GM18526 (cell line): ENCODE data around the gene PAX7.

Experiments
- POLR2A ChIP-seq: IDR thresholded peaks from 3 replicates; pipeline ENCODE4 v1.6.1; 2011; ENCODE audit not compliant: insufficient read length; ENCODE audit errors: extremely low read depth

PAX7 gene

DNA sequence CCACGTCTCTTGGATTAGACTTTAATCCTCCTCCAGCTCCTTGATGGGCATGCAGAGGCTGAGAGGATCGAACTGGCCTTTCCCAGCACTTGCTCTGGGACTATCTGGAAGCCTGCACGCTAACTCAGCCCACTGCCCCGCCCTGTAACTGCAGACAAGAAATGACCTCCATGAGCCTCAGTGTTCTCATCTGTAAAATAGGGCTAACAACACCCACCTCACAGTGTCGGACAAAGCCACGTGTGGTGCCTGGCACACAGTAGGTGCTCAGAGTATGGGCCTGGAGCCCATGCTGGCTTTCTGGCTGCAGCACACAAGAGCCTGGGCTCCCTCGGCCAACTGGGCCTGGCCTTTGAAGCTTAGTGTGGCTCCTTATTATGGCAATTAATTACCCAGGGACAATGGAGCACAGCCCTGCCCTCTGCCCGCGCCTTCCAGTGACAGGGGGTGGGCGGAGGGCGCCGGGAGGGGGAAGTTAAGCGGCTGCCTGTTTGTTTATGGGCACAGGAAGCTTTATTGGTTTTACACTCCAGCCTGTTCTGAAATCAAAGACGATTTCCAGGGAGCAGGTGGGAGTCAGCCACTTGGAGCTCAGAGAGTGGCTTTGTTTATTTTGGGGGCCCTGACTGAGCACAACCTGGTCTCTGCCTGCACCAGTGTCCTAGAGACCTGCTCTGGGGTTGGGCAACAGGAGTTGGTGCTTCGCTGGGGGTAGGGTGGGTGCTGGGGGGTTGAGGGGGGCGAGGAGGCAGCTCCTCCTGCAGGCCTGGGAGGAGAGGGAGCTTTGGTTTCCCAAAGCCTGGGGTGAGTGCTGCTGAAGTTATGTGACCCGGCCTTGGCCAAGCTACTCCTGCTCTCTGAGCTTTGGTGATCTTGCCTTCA lies 31.0 kb downstream of the PAX7 start:
- no peak for TF ChIP-seq POLR2A

DNA sequence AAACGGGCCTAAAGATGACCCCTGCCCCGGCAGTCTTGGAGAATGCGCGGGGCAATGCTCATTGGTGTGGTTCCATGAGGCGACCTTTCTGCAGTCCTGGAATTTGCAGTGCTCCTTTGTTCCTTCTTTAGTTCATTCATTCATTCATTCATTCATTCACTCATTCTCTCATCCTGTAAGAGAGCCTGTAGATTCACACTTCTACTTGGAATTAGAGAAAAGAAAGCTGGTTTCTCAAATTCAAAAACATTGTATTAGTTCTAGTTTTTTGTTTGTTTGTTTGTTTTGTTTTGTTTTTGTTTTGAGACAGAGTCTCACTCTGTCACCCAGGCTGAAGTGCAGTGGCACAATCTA lies 31.6 kb downstream of the PAX7 start:
- no peak for TF ChIP-seq POLR2A

DNA sequence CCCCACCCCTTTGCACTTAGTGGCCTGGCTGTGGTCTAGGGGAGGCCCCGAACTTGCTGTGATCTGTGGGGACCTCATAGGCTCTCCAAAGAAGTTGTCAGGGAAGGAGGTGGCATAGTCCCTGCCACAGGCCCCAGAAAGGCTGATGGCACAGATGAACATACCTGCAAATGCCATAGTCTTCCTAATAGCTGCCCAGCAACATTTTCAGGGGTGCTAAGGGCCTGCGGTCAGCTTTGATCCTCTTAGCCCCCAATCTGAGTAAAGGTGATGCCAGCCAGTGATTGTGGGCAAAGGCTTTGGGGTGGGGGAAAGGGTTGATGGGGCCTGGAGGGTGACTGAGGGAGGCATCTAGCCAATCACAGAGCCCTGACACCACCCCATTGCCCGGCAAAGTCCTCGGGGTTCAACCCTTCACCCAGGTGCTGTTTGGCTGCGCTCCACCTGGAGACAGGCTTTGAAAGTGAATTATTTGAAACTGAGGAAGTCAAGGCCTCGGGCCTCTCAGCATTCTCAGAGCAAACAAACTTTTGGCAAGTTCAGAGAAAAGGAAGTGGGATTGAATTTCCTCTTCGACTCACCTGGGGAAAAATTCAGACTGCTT lies 35.8 kb downstream of the PAX7 start:
- TF ChIP-seq POLR2A: no peak

DNA sequence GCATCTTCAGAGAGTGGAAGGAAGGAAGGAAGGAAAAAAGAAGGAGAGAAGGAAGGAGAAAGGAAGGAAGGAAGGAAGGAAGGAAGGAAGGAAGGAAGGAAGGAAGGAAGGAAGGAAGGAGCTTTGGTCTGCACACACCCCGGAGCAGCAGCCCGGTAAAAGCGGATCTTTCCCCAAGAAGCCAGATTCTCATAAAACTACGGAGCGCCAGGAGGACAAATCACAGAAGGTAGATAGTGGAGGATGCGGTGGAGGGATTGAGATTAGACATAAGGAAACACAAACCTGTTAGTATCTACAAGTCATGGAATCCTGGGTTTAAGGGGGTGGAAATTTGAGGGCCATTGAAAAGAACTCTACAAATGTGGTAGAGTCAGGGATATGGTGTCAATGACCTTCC lies 36.7 kb downstream of the PAX7 start:
- no peak for TF ChIP-seq POLR2A

GRCh38 chr1:18668046-18668445 lies 37.4 kb downstream of the PAX7 start:
- TF ChIP-seq POLR2A: no peak

DNA sequence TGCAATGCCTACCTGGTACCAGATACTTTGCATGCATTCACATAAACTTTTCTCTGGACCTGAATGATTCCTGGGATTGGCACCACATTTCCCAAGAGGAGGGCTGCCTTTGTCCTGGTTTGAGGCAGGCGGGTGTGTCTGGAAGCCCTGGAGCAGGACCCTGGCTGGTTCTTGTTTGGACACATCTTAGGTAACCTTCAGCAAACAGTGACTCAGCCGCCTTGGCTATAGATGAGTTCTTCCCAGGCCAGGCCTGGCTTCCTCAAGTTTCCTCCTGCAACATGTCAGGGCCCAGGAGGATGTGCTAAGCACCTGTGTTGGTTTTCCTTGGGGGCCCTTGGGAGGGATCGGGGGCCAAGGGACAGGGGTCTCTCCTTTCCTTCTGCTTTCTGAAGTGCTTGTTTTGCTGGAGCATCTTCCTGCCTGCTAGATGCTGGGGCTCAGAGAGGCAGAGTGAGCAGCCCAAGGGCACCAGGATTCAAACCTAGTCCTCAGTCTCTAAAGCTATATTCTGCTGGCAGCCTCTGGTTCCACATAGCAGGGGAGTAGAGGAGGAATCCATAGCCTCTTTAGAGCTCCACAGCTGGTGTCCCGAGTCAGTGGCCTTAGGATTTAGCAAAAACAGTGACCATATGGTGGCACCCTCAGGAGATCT lies 38.2 kb downstream of the PAX7 start:
- TF ChIP-seq POLR2A: no peak

GRCh38 chr1:18670121-18670867 lies 39.6 kb downstream of the PAX7 start:
- TF ChIP-seq POLR2A: no peak

GRCh38 chr1:18670868-18671225 lies 40.2 kb downstream of the PAX7 start:
- TF ChIP-seq POLR2A: no peak

DNA sequence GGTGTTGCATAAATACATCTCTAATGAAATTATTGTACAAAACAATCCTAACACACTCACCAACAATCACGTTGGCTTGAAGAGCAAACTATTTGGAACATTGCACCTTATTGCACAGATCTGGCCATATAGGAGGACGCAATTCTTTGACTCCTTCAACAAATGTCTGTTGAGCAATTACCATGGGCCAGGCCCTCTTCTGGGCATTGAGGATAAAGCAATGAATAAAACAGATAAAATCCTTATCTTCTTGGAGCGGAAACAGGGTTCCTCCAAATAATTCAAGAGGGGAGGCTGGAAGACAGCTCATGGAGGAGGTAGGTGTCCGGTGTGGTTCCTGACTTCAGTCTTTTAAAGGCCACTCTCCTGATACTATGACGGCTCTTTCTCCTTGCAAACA lies 43.3 kb downstream of the PAX7 start:
- no peak for TF ChIP-seq POLR2A

DNA sequence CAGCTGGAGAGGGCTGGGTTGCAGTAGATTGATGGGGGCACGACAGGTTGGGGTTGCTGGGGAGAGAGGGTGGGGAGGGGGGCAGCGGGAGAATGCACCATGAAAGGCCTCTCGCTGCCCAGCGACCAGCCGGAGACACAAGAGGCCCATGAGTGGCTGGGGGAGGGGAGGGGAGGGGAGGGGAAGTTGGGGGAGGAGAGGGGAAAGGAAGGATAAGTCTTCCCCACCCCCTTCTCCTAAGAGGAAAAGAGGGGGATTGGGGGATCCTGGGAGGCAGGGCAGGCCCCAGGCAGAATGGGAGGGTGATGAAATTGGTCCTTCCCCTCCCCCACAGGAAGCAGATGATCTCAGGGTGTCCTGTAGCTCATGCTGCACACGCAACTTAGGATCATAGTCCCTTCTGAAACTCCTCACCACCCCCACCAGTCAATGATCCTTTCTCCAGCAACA lies 45.7 kb downstream of the PAX7 start:
- no peak for TF ChIP-seq POLR2A

GRCh38 chr1:18681423-18681835 lies 50.8 kb downstream of the PAX7 start:
- TF ChIP-seq POLR2A: no peak

DNA sequence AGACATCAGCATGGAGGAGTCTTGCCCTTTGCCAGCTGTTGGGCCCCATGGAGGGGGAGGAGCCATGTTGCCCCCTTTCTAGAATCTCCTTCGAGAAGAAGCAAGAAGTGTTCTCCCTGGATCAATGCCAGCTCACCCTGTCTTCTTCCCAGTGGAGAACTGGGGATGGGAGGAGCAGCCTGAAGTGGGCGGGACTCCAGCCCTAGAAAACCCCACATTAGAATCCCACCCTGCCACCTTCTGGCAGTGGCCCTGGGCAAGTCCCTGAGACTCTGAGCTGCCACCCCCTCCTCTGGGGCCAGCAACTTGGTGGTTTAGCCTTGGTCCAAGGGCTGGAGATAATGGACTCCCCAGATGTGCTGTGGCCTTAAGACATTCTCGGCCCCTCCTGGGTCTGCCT lies 51.7 kb downstream of the PAX7 start:
- TF ChIP-seq POLR2A: no peak

GRCh38 chr1:18684303-18684702 lies 53.7 kb downstream of the PAX7 start:
- TF ChIP-seq POLR2A: no peak

DNA sequence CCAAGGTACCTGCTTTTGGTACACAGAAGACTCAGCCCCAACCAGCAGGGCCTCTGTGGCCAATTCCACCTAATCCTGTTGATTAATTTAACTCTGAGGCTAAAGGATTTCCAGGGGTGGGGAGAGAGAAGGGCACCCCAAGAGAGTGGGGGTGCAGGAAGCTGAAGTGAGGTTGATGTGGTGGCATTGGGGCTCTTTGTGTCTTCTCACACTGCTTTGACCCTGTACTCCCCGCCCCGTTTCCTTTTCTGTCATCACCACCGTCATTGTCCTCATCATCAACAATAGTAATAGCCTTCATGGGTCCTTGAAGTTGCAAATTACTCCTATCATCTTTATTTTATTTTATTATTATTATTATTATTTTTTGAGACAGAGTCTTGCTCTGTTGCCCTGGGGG lies 55.9 kb downstream of the PAX7 start:
- TF ChIP-seq POLR2A: no peak

GRCh38 chr1:18687273-18687672 lies 56.6 kb downstream of the PAX7 start:
- TF ChIP-seq POLR2A: no peak

- no peak for TF ChIP-seq POLR2A
Observed at GRCh38 chr1:18691648-18692047, 61.0 kb downstream of the PAX7 start.
